ENCODE data around the gene FAF1.

FAF1 gene

GRCh38 chr1:50447961-50448360, 512.1 kb downstream of the FAF1 start:
- no peaks in the 10 kb centered on the region for H3K9me3 ChIP-seq (ENCODE audit: insufficient read depth, low read length)
- no peak overlapping the region for H3K27ac ChIP-seq (ENCODE audit: low read length)
- no peaks in the 10 kb centered on the region for H3K4me1 ChIP-seq (ENCODE audit: low read length)
- no peaks in the 10 kb centered on the region for H4K20me1 ChIP-seq (ENCODE audit: insufficient read depth, low read length)
- TF ChIP-seq EZH2phosphoT487 (IDR thresholded peaks at IDR 0.05; ENCODE audit: low read depth) (no peak), CTCF (IDR thresholded peaks at IDR 0.05; ENCODE audit: low read depth, low read length) (no peak)
- H2AFZ ChIP-seq (ENCODE audit: low read depth, low read length) = no peak overlapping the region
- no peak overlapping the region for H3K4me2 ChIP-seq (ENCODE audit: low read length)
- no peaks in the 10 kb centered on the region for H3K36me3 ChIP-seq (replicated peaks; ENCODE audit: low read depth, low read length)
- H3K9ac ChIP-seq (ENCODE audit: low read length) = no peak overlapping the region
- no peaks in the 10 kb centered on the region for H3K79me2 ChIP-seq (ENCODE audit: low read length)
- no peak overlapping the region for H3K4me3 ChIP-seq (ENCODE audit: low read length)
- no peaks in the 10 kb centered on the region for H3K27me3 ChIP-seq (ENCODE audit: low read depth, low read length)

- no peaks in the 10 kb centered on the region for H3K4me1 ChIP-seq (ENCODE audit: low read length)
- no peak overlapping the region for H3K4me2 ChIP-seq (ENCODE audit: low read length)
- no peaks in the 10 kb centered on the region for H3K36me3 ChIP-seq (replicated peaks; ENCODE audit: low read depth, low read length)
- H3K9me3 ChIP-seq (ENCODE audit: insufficient read depth, low read length) = no peaks in the 10 kb centered on the region
- no peak overlapping the region for H3K9ac ChIP-seq (ENCODE audit: low read length)
- no peaks in the 10 kb centered on the region for H4K20me1 ChIP-seq (ENCODE audit: insufficient read depth, low read length)
- H3K27ac ChIP-seq (ENCODE audit: low read length) = no peak overlapping the region
- no peaks in the 10 kb centered on the region for H3K27me3 ChIP-seq (ENCODE audit: low read depth, low read length)
- no peak for TF ChIP-seq CTCF (IDR thresholded peaks at IDR 0.05; ENCODE audit: low read depth, low read length)
- TF ChIP-seq EZH2phosphoT487 (IDR thresholded peaks at IDR 0.05; ENCODE audit: low read depth) = no peak
- H3K4me3 ChIP-seq (ENCODE audit: low read length) = no peak overlapping the region
- H3K79me2 ChIP-seq (ENCODE audit: low read length) = no peaks in the 10 kb centered on the region
- H2AFZ ChIP-seq (ENCODE audit: low read depth, low read length) = no peak overlapping the region
Observed at GRCh38 chr1:50441183-50441582, 518.9 kb downstream of the FAF1 start.

DNA sequence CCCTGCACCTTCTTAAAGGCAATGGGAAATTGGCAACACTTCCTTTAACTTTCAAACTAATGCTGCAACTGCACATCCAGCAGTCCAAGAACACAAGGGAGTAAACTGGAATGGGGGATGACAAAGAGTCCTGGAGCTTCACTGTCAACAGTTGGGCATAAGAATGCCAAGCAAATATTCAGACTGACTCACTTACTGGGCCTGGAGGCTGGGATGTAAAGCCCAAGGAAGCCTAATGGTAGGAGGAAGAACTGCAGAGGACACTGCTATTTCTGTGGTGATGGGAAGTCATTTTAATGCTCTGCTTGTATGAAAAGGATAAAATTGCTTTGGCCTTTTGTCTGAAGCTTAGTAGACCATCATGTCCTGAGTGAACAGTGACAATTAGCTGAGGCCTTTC, 521.1 kb downstream of the FAF1 start:
- Histone ChIP-seq H3K36me3 (replicated peaks; ENCODE audit: low read depth, low read length) (no peaks in the 10 kb centered on the region), H3K27ac (ENCODE audit: low read length) (no peak overlapping the region), H3K9me3 (ENCODE audit: insufficient read depth, low read length) (no peaks in the 10 kb centered on the region), H2AFZ (ENCODE audit: low read depth, low read length) (no peak overlapping the region), H3K79me2 (ENCODE audit: low read length) (no peaks in the 10 kb centered on the region), H4K20me1 (ENCODE audit: insufficient read depth, low read length) (no peaks in the 10 kb centered on the region), H3K27me3 (ENCODE audit: low read depth, low read length) (no peaks in the 10 kb centered on the region), H3K4me3 (ENCODE audit: low read length) (no peak overlapping the region), H3K4me2 (ENCODE audit: low read length) (no peak overlapping the region), H3K9ac (ENCODE audit: low read length) (no peak overlapping the region), H3K4me1 (ENCODE audit: low read length) (no peaks in the 10 kb centered on the region)
- TF ChIP-seq EZH2phosphoT487 (IDR thresholded peaks at IDR 0.05; ENCODE audit: low read depth) (no peak), CTCF (IDR thresholded peaks at IDR 0.05; ENCODE audit: low read depth, low read length) (no peak)

DNA sequence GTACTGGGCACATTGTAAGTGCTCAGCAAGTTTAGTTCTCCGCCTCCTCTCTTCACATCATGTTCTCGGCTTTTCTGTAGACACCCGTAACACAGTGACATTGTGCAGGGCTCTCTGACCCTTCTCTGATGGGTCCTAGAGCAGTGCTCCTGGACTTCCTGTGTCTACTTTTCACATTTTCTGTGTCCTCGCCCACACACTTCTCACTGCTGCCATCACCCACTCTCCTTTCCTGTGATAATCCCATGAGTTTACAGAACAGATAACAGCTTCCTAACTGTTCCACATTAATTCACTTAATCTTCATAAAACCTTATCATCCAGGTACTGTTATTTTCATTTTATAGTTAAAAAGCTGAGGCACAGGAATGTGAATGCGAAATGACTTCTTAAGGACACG, 523.6 kb downstream of the FAF1 start:
- Histone ChIP-seq H3K27me3 (ENCODE audit: low read depth, low read length) (no peaks in the 10 kb centered on the region), H4K20me1 (ENCODE audit: insufficient read depth, low read length) (no peaks in the 10 kb centered on the region), H3K36me3 (replicated peaks; ENCODE audit: low read depth, low read length) (no peaks in the 10 kb centered on the region), H3K79me2 (ENCODE audit: low read length) (no peaks in the 10 kb centered on the region), H2AFZ (ENCODE audit: low read depth, low read length) (no peak overlapping the region), H3K4me2 (ENCODE audit: low read length) (no peak overlapping the region), H3K9ac (ENCODE audit: low read length) (no peak overlapping the region), H3K4me3 (ENCODE audit: low read length) (no peak overlapping the region), H3K9me3 (ENCODE audit: insufficient read depth, low read length) (no peaks in the 10 kb centered on the region), H3K27ac (ENCODE audit: low read length) (no peak overlapping the region), H3K4me1 (ENCODE audit: low read length) (no peaks in the 10 kb centered on the region)
- TF ChIP-seq EZH2phosphoT487 (IDR thresholded peaks at IDR 0.05; ENCODE audit: low read depth) = no peak
- no peak for TF ChIP-seq CTCF (IDR thresholded peaks at IDR 0.05; ENCODE audit: low read depth, low read length)

Measured in OCI-LY3 (cell line).